GM21390 (cell line): Measurements from ENCODE around the gene LDLRAD4.
"Not testable (repeated sequence)": the region's sequence is repeated elsewhere in the genome, so short reads cannot be mapped to it uniquely, and the experiment has no call there.

Source experiments
- ATAC-seq: cut with Tn5 transposase; IDR thresholded peaks from one replicate; pipeline ENCODE4 v1.9.1; 2021; ENCODE audit not compliant: unreplicated experiment

Gene LDLRAD4

GRCh38 chr18:13476312-13476711, 257.8 kb downstream of the LDLRAD4 start:
- ATAC-seq: not testable (repeated sequence)

GRCh38 chr18:13477147-13477683, 258.7 kb downstream of the LDLRAD4 start:
- no peak for ATAC-seq

- ATAC-seq: no peak
Measured at GRCh38 chr18:13480571-13481255, 262.2 kb downstream of the LDLRAD4 start.

- ATAC-seq: no peak
Measured at GRCh38 chr18:13481331-13481730, 262.8 kb downstream of the LDLRAD4 start.

- peak; percentile 98 for ATAC-seq
Measured at GRCh38 chr18:13481820-13482617, 263.5 kb downstream of the LDLRAD4 start.

- ATAC-seq: no peak
Measured at GRCh38 chr18:13482618-13482945, 264.0 kb downstream of the LDLRAD4 start.

- no peak for ATAC-seq
Measured at GRCh38 chr18:13483316-13484270, 265.0 kb downstream of the LDLRAD4 start.

- no peak for ATAC-seq
Measured at GRCh38 chr18:13485182-13485581, 266.6 kb downstream of the LDLRAD4 start.

GRCh38 chr18:13485604-13486003, 267.0 kb downstream of the LDLRAD4 start:
- ATAC-seq: no peak

- no peak for ATAC-seq
Measured at GRCh38 chr18:13486284-13486683, 267.7 kb downstream of the LDLRAD4 start.

- ATAC-seq: no peak
Measured at GRCh38 chr18:13486686-13487085, 268.1 kb downstream of the LDLRAD4 start.

- no peak for ATAC-seq
Measured at GRCh38 chr18:13487237-13487636, 268.7 kb downstream of the LDLRAD4 start.

- ATAC-seq: no peak
Measured at GRCh38 chr18:13488281-13488929, 269.8 kb downstream of the LDLRAD4 start.

GRCh38 chr18:13489303-13489702, 270.7 kb downstream of the LDLRAD4 start:
- not testable (repeated sequence) for ATAC-seq

- no peak for ATAC-seq
Measured at GRCh38 chr18:13491138-13491537, 272.6 kb downstream of the LDLRAD4 start.

GRCh38 chr18:13492314-13492713, 273.8 kb downstream of the LDLRAD4 start:
- no peak for ATAC-seq

- ATAC-seq: no peak
Measured at GRCh38 chr18:13493079-13493478, 274.5 kb downstream of the LDLRAD4 start.

GRCh38 chr18:13493725-13494124, 275.2 kb downstream of the LDLRAD4 start:
- no peak for ATAC-seq

GRCh38 chr18:13494871-13495445, 276.4 kb downstream of the LDLRAD4 start:
- ATAC-seq: no peak

- no peak for ATAC-seq
Measured at GRCh38 chr18:13495961-13496360, 277.4 kb downstream of the LDLRAD4 start.
